ENCODE data around the gene ADGRL3. TPM values are rescaled to one million over a fixed set of nuclear protein-coding genes. Genes with fewer than 3 reads are reported as not detected.

Gene ADGRL3
- polyA plus RNA-seq, 1 experiment = 0.35 TPM

GRCh38 chr4:61511716-61512488 lies 311.8 kb downstream of the ADGRL3 start:
- Histone ChIP-seq H3K27me3 (ENCODE audit: control insufficient read depth, insufficient read depth, low read length) (no peaks in the 10 kb centered on the region), H3K4me3 (ENCODE audit: low read depth, low read length) (no peak overlapping the region), H3K27ac (ENCODE audit: low read depth, low read length) (no peak overlapping the region), H3K9me3 (ENCODE audit: control insufficient read depth, insufficient read depth, low read length) (no peaks in the 10 kb centered on the region)
- ChIA-PET CTCF (no interaction called here), POLR2A (interaction anchor here (1.4 kb wide), 1 partner anchor 20 kb away, joined by 6 read pairs; no protein-coding TSS in a partner anchor)
- peak; percentile 15 for DNase-seq (ENCODE audit: low read depth, low spot score)
- TF ChIP-seq CTCF (IDR thresholded peaks at IDR 0.05; ENCODE audit: low read depth, low read length) = no peak

GRCh38 chr4:61514991-61515390 lies 314.9 kb downstream of the ADGRL3 start:
- no peak for DNase-seq (ENCODE audit: low read depth, low spot score)
- ChIA-PET POLR2A (no interaction called here), CTCF (no interaction called here)
- Histone ChIP-seq H3K9me3 (ENCODE audit: control insufficient read depth, insufficient read depth, low read length) (peaks cover 2% of the 10 kb centered on the region; the same call in 1 of the 2 replicates), H3K27ac (ENCODE audit: low read depth, low read length) (no peak overlapping the region), H3K4me3 (ENCODE audit: low read depth, low read length) (no peak overlapping the region), H3K27me3 (ENCODE audit: control insufficient read depth, insufficient read depth, low read length) (no peaks in the 10 kb centered on the region)
- no peak for TF ChIP-seq CTCF (IDR thresholded peaks at IDR 0.05; ENCODE audit: low read depth, low read length)

- peaks cover 2% of the 10 kb centered on the region; the same call in 1 of the 2 replicates for H3K9me3 ChIP-seq (ENCODE audit: control insufficient read depth, insufficient read depth, low read length)
- DNase-seq (ENCODE audit: low read depth, low spot score) = no peak
- no peak for TF ChIP-seq CTCF (IDR thresholded peaks at IDR 0.05; ENCODE audit: low read depth, low read length)
- no peak overlapping the region for H3K4me3 ChIP-seq (ENCODE audit: low read depth, low read length)
- CTCF ChIA-PET = no interaction called here
- H3K27ac ChIP-seq (ENCODE audit: low read depth, low read length) = no peak overlapping the region
- no peaks in the 10 kb centered on the region for H3K27me3 ChIP-seq (ENCODE audit: control insufficient read depth, insufficient read depth, low read length)
- POLR2A ChIA-PET = interaction anchor here (0.7 kb wide), 1 partner anchor 28 kb away, joined by 5 read pairs; no protein-coding TSS in a partner anchor
These were observed 317.0 kb downstream of the ADGRL3 start for GRCh38 chr4:61517144-61517543.

- CTCF ChIA-PET = no interaction called here
- H3K27ac ChIP-seq (ENCODE audit: low read depth, low read length) = no peak overlapping the region
These were observed 320.0 kb downstream of the ADGRL3 start for GRCh38 chr4:61520166-61520565.

More at GRCh38 chr4:61520166-61520565, 320.0 kb downstream of the ADGRL3 start:
- DNase-seq (ENCODE audit: low read depth, low spot score) = no peak
- TF ChIP-seq CTCF (IDR thresholded peaks at IDR 0.05; ENCODE audit: low read depth, low read length) = no peak
- POLR2A ChIA-PET = no interaction called here
- Histone ChIP-seq H3K27me3 (ENCODE audit: control insufficient read depth, insufficient read depth, low read length) (no peaks in the 10 kb centered on the region), H3K4me3 (ENCODE audit: low read depth, low read length) (no peak overlapping the region), H3K9me3 (ENCODE audit: control insufficient read depth, insufficient read depth, low read length) (peaks cover 2% of the 10 kb centered on the region; the same call in 1 of the 2 replicates)
